Stimulated activated CD4-positive, alpha-beta T cell treated with anti-CD3 and anti-CD28 coated beads, Interleukin-4, amount 100 ng/mL, for 24 hours (primary cell): ENCODE results near the gene LEKR1.
"Not testable (repeated sequence)": the region's sequence is repeated elsewhere in the genome, so short reads cannot be mapped to it uniquely, and the experiment has no call there.

Source experiments
- DNase-seq: peaks from one replicate; pipeline ENCODE4 v3.0.0-alpha.2; 2020

The LEKR1 gene

GRCh38 chr3:156910022-156910421 lies 83.9 kb downstream of the LEKR1 start:
- no peak for DNase-seq

DNA sequence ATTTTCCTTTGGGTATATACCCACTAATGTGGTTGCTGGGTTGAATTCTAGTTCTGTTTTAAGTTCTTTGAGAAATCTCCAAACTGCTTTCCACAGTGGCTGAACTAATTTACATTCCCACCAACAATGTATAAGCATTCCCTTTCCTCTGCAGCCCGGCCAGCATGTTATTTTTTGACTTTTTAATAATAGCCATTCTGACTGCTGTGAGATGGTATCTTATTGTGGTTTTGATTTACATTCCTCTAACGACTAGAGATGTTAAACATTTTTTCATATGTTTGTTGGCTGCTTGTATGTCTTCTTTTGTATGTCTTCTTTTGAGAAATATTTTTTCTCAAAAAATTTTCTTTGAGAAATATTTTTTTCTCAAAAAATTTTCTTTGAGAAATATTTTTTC lies 84.7 kb downstream of the LEKR1 start:
- DNase-seq, result not testable (repeated sequence)

- DNase-seq, result not testable (repeated sequence)
These were observed 88.1 kb downstream of the LEKR1 start for GRCh38 chr3:156914300-156914699.

DNA sequence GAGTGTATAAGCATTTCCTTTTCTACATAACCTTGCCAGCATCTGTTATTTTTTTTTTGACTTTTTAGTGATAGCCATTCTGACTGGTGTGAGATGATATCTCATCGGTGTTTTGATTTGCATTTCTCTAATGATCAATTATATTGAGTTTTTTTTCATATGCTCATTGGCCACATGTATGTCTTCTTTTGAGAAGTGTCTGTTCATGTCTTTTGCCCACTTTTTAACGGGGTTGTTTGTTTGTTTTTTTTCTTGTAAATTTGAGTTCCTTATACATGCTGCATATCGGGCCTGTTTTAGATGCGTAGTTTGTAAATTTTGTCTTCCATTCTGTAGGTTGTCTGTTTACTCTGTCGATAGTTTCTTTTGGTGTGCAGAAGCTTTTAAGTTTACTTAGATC lies 89.2 kb downstream of the LEKR1 start:
- no peak for DNase-seq

DNA sequence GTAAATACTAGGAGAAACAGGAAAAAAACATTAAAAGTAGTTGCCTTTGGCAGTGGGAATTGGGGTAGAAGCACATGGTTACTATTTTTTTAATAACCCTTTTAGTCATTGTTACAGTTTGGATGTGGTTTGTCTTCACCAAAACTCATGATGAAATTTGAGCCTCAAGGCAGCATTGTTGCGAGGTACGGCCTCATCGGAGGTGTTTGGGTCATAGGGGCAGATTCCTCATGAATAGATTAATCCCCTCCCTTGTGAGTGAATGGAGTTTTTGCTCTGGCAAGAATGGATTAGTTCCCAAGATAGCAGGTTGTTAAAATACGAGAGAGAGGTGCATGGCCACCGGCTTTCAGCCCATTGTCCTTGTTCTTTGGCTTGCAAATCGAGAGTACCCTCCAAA lies 92.6 kb downstream of the LEKR1 start:
- DNase-seq, result no peak

- DNase-seq, result no peak
These were observed 93.7 kb downstream of the LEKR1 start for GRCh38 chr3:156919818-156920217.

- DNase-seq, result no peak
These were observed 94.2 kb downstream of the LEKR1 start for GRCh38 chr3:156920399-156920798.

- DNase-seq, result no peak
These were observed 97.2 kb downstream of the LEKR1 start for GRCh38 chr3:156923349-156923748.

- DNase-seq, result no peak
These were observed 112.6 kb downstream of the LEKR1 start for GRCh38 chr3:156938724-156939123.

GRCh38 chr3:156939315-156939714 lies 113.2 kb downstream of the LEKR1 start:
- DNase-seq, result no peak

GRCh38 chr3:156941311-156941710 lies 115.2 kb downstream of the LEKR1 start:
- DNase-seq, result no peak

DNA sequence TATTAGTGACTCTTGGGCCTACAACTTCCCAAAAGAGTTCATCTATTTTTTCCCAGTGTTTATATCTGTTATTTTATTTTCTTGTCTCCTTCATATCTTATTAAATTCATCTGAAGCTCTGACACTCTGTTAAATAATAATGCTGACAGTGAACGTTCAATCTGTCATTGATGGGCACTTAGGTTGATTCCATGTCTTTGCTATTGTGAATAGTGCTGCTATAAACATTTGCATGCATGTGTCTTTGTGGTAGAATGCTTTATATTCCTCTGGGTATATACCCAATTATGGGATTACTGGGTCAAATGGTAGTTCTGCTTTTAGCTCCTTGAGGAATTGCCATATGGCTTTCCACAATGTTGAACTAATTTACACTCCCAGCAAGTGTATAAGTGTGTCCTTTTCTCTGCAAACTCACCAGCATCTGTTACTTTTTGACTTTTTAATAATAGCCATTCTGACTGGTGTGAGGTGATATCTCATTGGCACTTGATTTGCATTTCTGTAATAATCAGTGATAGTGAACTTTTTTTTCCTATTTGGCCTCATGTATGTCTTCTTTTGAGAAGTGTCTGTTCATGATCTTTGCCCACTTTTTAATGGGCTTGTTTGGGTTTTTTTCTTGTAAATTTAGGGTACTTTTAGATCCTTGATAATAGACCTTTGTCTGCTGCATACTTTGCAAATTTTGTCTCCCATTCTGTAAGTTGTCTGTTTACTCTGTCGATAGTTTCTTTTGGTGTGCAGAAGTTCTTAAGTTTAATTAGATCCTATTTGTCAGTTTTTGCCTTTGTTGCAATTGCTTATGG lies 122.5 kb downstream of the LEKR1 start:
- DNase-seq, result no peak

- DNase-seq, result no peak
These were observed 125.9 kb downstream of the LEKR1 start for GRCh38 chr3:156952011-156952410.

- no peak for DNase-seq
These were observed 131.6 kb downstream of the LEKR1 start for GRCh38 chr3:156957715-156958114.

GRCh38 chr3:156963096-156963495 lies 136.9 kb downstream of the LEKR1 start:
- no peak for DNase-seq

DNA sequence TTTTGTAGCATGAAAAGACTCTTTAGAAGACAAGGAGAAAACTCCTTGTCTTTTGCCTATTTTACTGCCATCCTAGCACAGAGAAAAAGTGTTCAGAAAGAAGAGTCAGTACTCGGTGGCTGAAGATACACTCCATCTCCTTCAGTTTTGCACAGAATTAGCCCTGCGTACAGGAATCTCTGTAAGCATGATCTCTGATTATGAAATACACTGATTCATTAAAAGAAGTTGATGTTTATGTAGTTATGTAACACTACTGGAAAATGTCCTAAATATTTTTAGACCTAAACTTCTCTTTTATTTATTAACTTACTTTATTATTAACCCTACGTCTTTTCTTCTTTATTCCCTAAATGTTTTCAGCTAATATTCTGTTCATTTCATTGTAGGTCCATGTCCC lies 138.4 kb downstream of the LEKR1 start:
- no peak for DNase-seq

DNA sequence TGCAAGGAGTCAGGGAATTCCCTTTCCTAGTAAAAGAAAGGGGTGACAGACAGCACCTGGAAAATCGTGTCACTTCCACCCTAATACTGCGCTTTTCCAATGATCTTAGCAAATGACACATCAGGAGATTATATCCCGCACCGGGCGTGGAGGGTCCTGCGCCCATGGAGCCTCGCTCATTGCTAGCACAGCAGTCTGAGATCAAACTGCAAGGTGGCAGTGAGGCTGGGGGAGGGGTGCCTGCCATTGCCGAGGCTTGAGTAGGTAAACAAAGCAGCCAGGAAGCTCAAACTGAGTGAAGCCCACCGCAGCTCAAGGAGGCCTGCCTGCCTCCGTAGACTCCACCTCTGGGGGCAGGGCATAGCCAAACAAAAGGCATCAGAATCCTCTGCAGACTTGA lies 140.2 kb downstream of the LEKR1 start:
- not testable (repeated sequence) for DNase-seq

- DNase-seq, result no peak
These were observed 147.8 kb downstream of the LEKR1 start for GRCh38 chr3:156973954-156974353.

GRCh38 chr3:156974931-156975330 lies 148.8 kb downstream of the LEKR1 start:
- no peak for DNase-seq

GRCh38 chr3:156975721-156976120 lies 149.6 kb downstream of the LEKR1 start:
- no peak for DNase-seq

- no peak for DNase-seq
These were observed 150.8 kb downstream of the LEKR1 start for GRCh38 chr3:156976933-156977332.

GRCh38 chr3:156978481-156978961 lies 152.4 kb downstream of the LEKR1 start:
- no peak for DNase-seq

DNA sequence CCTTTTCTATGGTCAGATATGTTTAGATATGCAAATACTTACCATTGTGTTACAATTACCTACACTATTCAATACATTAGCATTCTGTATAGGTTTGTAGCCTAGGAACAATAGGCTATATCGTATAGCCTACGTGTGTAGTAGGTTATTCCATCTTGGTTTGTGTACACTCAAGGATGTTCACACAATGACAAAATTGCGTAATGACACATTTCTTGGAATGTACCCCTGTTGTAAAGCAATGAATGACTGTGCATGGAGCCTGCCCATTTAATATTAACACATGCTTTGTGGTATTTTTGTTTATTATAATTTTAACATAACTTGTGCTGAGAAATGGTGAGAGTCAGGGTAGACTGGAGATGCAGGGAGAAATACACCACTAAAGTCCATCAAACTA lies 154.9 kb downstream of the LEKR1 start:
- DNase-seq, result no peak

- no peak for DNase-seq
These were observed 157.4 kb downstream of the LEKR1 start for GRCh38 chr3:156983559-156983958.

DNA sequence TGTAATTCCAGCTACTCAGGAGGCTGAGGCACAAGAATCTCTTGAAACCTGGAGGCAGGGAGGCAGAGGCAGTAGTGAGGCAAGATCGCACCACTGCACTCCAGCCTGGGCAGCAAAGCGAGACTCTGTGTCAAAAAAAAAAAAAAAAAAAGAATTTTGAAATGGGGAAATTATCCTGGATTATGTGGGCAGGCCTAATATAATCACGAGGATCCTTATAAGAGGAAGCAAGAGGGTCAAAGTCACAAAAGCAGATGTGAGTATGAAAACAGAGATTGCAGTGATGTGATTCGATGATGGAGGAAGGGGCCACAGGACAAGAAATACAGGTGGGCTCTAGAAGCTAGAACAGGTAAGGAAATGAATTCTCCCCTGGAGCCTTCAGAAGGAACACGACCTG lies 159.6 kb downstream of the LEKR1 start:
- DNase-seq, result no peak
